GM12878 (cell line): ENCODE measurements around the gene CCBE1. TPM values are rescaled to one million over a fixed set of nuclear protein-coding genes. Genes with fewer than 3 reads are reported as not detected.

Source experiments
- ATAC-seq: fragments of 200-7000 bp; cut with Tn5 transposase; 3 replicates; pipeline ENCODE4 v1.9.1; 2020; ENCODE audit warnings: mild to moderate bottlenecking, moderate library complexity
- BruUV-seq: library from RNA; stranded (reverse); fragments of 400-500 nt; replicated peaks from 2 replicates; lab custom pipeline; 2021; lab: Mats Ljungman, UMichigan
- CTCF ChIA-PET: fragments of 300-600 bp; sonication (Branson Sonifier 250); formaldehyde crosslinking; extraction: SDS; loops from one replicate; lab custom pipeline; 2021; ENCODE audit warnings: inconsistent platforms; lab: Yijun Ruan, JAX
- POLR2A ChIA-PET: fragments of 350-600 bp; formaldehyde crosslinking; extraction: SDS; loops from one replicate; lab custom pipeline; 2021; ENCODE audit warnings: inconsistent platforms; lab: Charles Lee
- RAD21 ChIA-PET: fragments of 300-600 bp; sonication (Branson Sonifier 250); formaldehyde crosslinking; loops from one replicate; lab custom pipeline; 2023; ENCODE audit warnings: antibody characterized with exemption; ENCODE audit not compliant: unreplicated experiment; lab: Charles Lee
- SMC1A ChIA-PET: fragments of 300-600 bp; sonication (Branson Sonifier 250); formaldehyde crosslinking; loops from one replicate; lab custom pipeline; 2023; ENCODE audit not compliant: unreplicated experiment, uncharacterized antibody; lab: Charles Lee
- DNase-seq: peaks from one replicate; pipeline ENCODE4 v3.0.0-alpha.2; 2011; ENCODE audit warnings: low read depth, low spot score
- FAIRE-seq: peaks from 3 replicates; lab custom pipeline; 2011; peaks lifted over from hg19 to GRCh38; lab: Jason Lieb, UNC
- H2AFZ ChIP-seq: 2 replicates; pipeline ENCODE4 v1.6.0; 2011; ENCODE audit warnings: low read depth, low read length, control low read depth; ENCODE audit not compliant: control insufficient read depth
- H3K27ac ChIP-seq: 2 replicates; pipeline ENCODE4 v1.5.1; 2011; ENCODE audit warnings: control low read depth; ENCODE audit not compliant: control insufficient read depth, insufficient read depth
- H3K27me3 ChIP-seq, 2 experiments: replicated peaks in 1 of 2; 2 replicates each; pipeline versions ENCODE4 v1.6.0 to v1.6.1; 2011; ENCODE audit warnings: low read length in 1 of 2; ENCODE audit not compliant: control insufficient read depth in 2 of 2, insufficient read depth in 2 of 2
- H3K36me3 ChIP-seq, 2 experiments: 2 replicates each; pipeline ENCODE4 v1.5.1; 2011; ENCODE audit warnings: low read length in 1 of 2; ENCODE audit not compliant: control insufficient read depth in 2 of 2, insufficient read depth in 2 of 2
- H3K4me1 ChIP-seq: 2 replicates; pipeline ENCODE4 v1.6.1; 2011; ENCODE audit warnings: mild to moderate bottlenecking, low read length, moderate library complexity, mixed read lengths; ENCODE audit not compliant: control insufficient read depth, insufficient read depth
- H3K4me2 ChIP-seq: 2 replicates; pipeline ENCODE4 v1.6.0; 2011; ENCODE audit warnings: control low read depth; ENCODE audit not compliant: control insufficient read depth, insufficient read depth
- H3K4me3 ChIP-seq: fragments of 200-600 bp; sonication (generic); 2 replicates; pipeline ENCODE4 v1.5.1; 2016
- H3K79me2 ChIP-seq: 2 replicates; pipeline ENCODE4 v1.6.0; 2011; ENCODE audit warnings: low read length; ENCODE audit not compliant: control insufficient read depth, insufficient read depth
- H3K9ac ChIP-seq: 2 replicates; pipeline ENCODE4 v1.8.0; 2011; ENCODE audit warnings: low read length, control low read depth, mixed read lengths; ENCODE audit not compliant: control insufficient read depth, insufficient read depth
- H3K9me3 ChIP-seq: replicated peaks from 3 replicates; pipeline ENCODE4 v1.5.1; 2011; ENCODE audit warnings: mild to moderate bottlenecking, low read length; ENCODE audit not compliant: control insufficient read depth, insufficient read depth
- H4K20me1 ChIP-seq: 2 replicates; pipeline ENCODE4 v1.6.0; 2011; ENCODE audit not compliant: control insufficient read depth, insufficient read depth
- CREM ChIP-seq: IDR thresholded peaks from 2 replicates; pipeline ENCODE4 v1.6.1; 2014; ENCODE audit warnings: antibody characterized with exemption, low read depth
- EED ChIP-seq: sonication (generic); IDR thresholded peaks from 2 replicates; pipeline ENCODE4 v1.6.1; 2016; ENCODE audit warnings: antibody characterized with exemption, low read depth
- EP300 ChIP-seq, 2 experiments: fragments of 150-350 bp in 1 of 2; IDR thresholded peaks; 2 replicates each; pipeline ENCODE4 v1.6.1; 2011 to 2012; ENCODE audit warnings: low read depth in 2 of 2, low read length in 2 of 2, borderline replicate concordance in 1 of 2, improper control_type of control experiment in 1 of 2, inconsistent platforms in 1 of 2; ENCODE audit not compliant: control insufficient read depth in 1 of 2
- EZH2 ChIP-seq: IDR thresholded peaks from 2 replicates; pipeline ENCODE4 v1.6.1; 2012; ENCODE audit warnings: low read depth, mild to moderate bottlenecking, control low read depth, inconsistent platforms, low read length, borderline replicate concordance; ENCODE audit not compliant: control insufficient read depth
- MEF2A ChIP-seq: IDR thresholded peaks from 2 replicates; pipeline ENCODE4 v1.6.1; 2011; ENCODE audit warnings: low read depth, mild to moderate bottlenecking, low read length, moderate library complexity; ENCODE audit not compliant: insufficient read depth
- MXI1 ChIP-seq: fragments of 150-350 bp; IDR thresholded peaks from 2 replicates; pipeline ENCODE4 v1.6.1; 2011; ENCODE audit warnings: low read depth, mild to moderate bottlenecking, inconsistent platforms, low read length, improper control_type of control experiment
- MYB ChIP-seq: fragments of 150-350 bp; IDR thresholded peaks from 2 replicates; pipeline ENCODE4 v1.6.1; 2014; ENCODE audit warnings: mild to moderate bottlenecking, low read depth, low read length, borderline replicate concordance
- POU2F2 ChIP-seq: IDR thresholded peaks from 3 replicates; pipeline ENCODE4 v1.6.1; 2011; ENCODE audit warnings: low read depth, mild to moderate bottlenecking, low read length, borderline replicate concordance
- SREBF2 ChIP-seq: IDR thresholded peaks from 2 replicates; pipeline ENCODE4 v1.6.1; 2012; ENCODE audit warnings: mild to moderate bottlenecking, low read length
- YBX1 ChIP-seq: fragments of 450-650 bp; IDR thresholded peaks from 2 replicates; pipeline ENCODE4 v1.6.1; 2016; ENCODE audit warnings: antibody characterized with exemption
- ZBED1 ChIP-seq: IDR thresholded peaks from 2 replicates; pipeline ENCODE4 v1.6.1; 2016; ENCODE audit warnings: borderline replicate concordance
- WGBS: methylation state at CpG from one replicate; pipeline ENCODE4 v1.1.6; 2016; ENCODE audit warnings: low lambda C conversion rate; ENCODE audit not compliant: insufficient replicate concordance, insufficient coverage; ENCODE audit errors: missing lambda C conversion rate; 5-methylcytosine and 5-hydroxymethylcytosine counted together
- in situ Hi-C: fragments of 300-500 bp; cut with MboI; formaldehyde crosslinking; loops from 9 replicates; pipeline ENCODE4 v1.14.3; 2018; ENCODE audit warnings: mixed read lengths
- intact Hi-C: fragments of 100-400 bp; cut with micrococcal nuclease; formaldehyde crosslinking; loops from one replicate; pipeline ENCODE4 v1.14.2; 2022; ENCODE audit not compliant: unreplicated experiment
- polyA plus RNA-seq, 11 experiments: library from polyadenylated mRNA; depleted of rRNA in 4 of 11; unstranded in 6 of 11; stranded (reverse) in 5 of 11; fragments of >200 nt; fragmentation: Nextera tagmentation in 4 of 11; fragmentation: Illumina TruSeq in 1 of 11; extraction: Ambion mirVana in 4 of 11; extraction: Trizol in 1 of 11; gene quantifications; 1 replicate in 1 of 11; 2 replicates in 10 of 11; pipeline versions ENCODE4 v1.2.1 to v1.2.3, GENCODE V29; 2011 to 2016; ENCODE audit warnings: inconsistent platforms in 2 of 11, missing spikeins in 2 of 11, low read depth in 1 of 11
- total RNA-seq, 4 experiments: library from RNA; depleted of rRNA in 3 of 4; stranded (reverse); fragments of >200 nt in 3 of 4; fragmentation: Illumina TruSeq in 1 of 4; extraction: Trizol in 1 of 4; gene quantifications; 2 replicates each; pipeline versions ENCODE4 v1.2.1 to v1.2.3, GENCODE V29; 2013 to 2021
- TF ChIP-seq, protein P1 (sequence below): IDR thresholded peaks from 2 replicates; pipeline ENCODE4 v1.6.1; 2011; ENCODE audit warnings: mild to moderate bottlenecking, low read depth, low read length, moderate library complexity; ENCODE audit not compliant: insufficient replicate concordance
- TF ChIP-seq, protein P2 (sequence below): fragments of 450-650 bp; IDR thresholded peaks from 2 replicates; pipeline ENCODE4 v1.6.1; 2017; ENCODE audit warnings: mild to moderate bottlenecking, moderate library complexity
- TF ChIP-seq, protein P3 (sequence below): fragments of 450-650 bp; IDR thresholded peaks from 2 replicates; pipeline ENCODE4 v1.6.1; 2017; ENCODE audit warnings: mild to moderate bottlenecking, low read depth, inconsistent platforms; ENCODE audit not compliant: poor library complexity, severe bottlenecking

CCBE1 gene
- total and polyA plus RNA-seq, 10 of the 15 experiments (the other 5 are each of a cell fraction or from before 2014, with no cell fraction given) = 0.03 to 0.49 (median 0.04) TPM; not detected in 7

DNA sequence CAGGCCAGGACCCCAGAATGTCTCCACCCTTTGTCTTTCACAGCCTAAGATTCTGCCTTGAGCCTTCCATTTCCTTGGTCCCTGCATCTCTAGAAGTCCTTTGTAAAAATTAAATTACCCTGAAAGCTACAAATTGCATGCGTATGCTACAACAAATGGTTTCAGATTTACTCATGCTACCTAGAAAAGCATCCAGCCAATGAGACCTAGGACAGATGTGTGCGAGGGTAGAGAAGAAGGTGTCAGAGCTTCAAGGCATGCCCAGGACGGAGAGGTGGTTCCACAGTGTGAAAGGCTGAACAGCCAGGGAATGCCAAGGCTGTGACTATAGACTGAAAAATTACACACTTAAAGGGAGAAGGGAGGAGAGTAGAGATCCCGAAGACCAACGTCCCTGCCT is 40.2 kb downstream of the CCBE1 start:
- Histone ChIP-seq H3K27ac (no peak overlapping the region), H3K4me1 (no peaks in the 10 kb centered on the region), H2AFZ (no peak overlapping the region), H3K4me3 (no peak overlapping the region), H3K27me3 (no peaks in the 10 kb centered on the region; a peak in 2 of 4 replicates), H3K4me2 (no peak overlapping the region), H4K20me1 (no peaks in the 10 kb centered on the region), H3K9ac (no peak overlapping the region), H3K79me2 (no peaks in the 10 kb centered on the region), H3K9me3 (no peaks in the 10 kb centered on the region), H3K36me3 (no peaks in the 10 kb centered on the region)
- DNase-seq (no peak), ATAC-seq (peak; percentile 38; the same call in 2 of the 3 replicates), FAIRE-seq (no peak)
- CTCF ChIA-PET = interaction anchor here (1.4 kb wide), 2 partner anchors 15 to 22 kb away, joined by 3 to 4 read pairs; no protein-coding TSS in a partner anchor
- POLR2A ChIA-PET = no interaction called here
- no TSS peak for BruUV-seq
- intact Hi-C loops = no loop called here
- RAD21 ChIA-PET = no interaction called here
- 40% methylated on average over 5 of the region's 5 CpGs for WGBS
- TF ChIP-seq MYB = no peak
- TF ChIP-seq YBX1 = no peak
- TF ChIP-seq POU2F2 = no peak
- TF ChIP-seq, protein P1, sequence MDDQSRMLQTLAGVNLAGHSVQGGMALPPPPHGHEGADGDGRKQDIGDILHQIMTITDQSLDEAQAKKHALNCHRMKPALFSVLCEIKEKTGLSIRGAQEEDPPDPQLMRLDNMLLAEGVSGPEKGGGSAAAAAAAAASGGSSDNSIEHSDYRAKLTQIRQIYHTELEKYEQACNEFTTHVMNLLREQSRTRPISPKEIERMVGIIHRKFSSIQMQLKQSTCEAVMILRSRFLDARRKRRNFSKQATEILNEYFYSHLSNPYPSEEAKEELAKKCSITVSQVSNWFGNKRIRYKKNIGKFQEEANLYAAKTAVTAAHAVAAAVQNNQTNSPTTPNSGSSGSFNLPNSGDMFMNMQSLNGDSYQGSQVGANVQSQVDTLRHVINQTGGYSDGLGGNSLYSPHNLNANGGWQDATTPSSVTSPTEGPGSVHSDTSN = no peak
- no peak for TF ChIP-seq SREBF2
- TF ChIP-seq, protein P2, sequence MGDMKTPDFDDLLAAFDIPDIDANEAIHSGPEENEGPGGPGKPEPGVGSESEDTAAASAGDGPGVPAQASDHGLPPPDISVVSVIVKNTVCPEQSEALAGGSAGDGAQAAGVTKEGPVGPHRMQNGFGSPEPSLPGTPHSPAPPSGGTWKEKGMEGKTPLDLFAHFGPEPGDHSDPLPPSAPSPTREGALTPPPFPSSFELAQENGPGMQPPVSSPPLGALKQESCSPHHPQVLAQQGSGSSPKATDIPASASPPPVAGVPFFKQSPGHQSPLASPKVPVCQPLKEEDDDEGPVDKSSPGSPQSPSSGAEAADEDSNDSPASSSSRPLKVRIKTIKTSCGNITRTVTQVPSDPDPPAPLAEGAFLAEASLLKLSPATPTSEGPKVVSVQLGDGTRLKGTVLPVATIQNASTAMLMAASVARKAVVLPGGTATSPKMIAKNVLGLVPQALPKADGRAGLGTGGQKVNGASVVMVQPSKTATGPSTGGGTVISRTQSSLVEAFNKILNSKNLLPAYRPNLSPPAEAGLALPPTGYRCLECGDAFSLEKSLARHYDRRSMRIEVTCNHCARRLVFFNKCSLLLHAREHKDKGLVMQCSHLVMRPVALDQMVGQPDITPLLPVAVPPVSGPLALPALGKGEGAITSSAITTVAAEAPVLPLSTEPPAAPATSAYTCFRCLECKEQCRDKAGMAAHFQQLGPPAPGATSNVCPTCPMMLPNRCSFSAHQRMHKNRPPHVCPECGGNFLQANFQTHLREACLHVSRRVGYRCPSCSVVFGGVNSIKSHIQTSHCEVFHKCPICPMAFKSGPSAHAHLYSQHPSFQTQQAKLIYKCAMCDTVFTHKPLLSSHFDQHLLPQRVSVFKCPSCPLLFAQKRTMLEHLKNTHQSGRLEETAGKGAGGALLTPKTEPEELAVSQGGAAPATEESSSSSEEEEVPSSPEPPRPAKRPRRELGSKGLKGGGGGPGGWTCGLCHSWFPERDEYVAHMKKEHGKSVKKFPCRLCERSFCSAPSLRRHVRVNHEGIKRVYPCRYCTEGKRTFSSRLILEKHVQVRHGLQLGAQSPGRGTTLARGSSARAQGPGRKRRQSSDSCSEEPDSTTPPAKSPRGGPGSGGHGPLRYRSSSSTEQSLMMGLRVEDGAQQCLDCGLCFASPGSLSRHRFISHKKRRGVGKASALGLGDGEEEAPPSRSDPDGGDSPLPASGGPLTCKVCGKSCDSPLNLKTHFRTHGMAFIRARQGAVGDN = no peak
- no peak for TF ChIP-seq EZH2
- no peak for TF ChIP-seq CREM
- TF ChIP-seq MEF2A = no peak
- TF ChIP-seq, protein P3, sequence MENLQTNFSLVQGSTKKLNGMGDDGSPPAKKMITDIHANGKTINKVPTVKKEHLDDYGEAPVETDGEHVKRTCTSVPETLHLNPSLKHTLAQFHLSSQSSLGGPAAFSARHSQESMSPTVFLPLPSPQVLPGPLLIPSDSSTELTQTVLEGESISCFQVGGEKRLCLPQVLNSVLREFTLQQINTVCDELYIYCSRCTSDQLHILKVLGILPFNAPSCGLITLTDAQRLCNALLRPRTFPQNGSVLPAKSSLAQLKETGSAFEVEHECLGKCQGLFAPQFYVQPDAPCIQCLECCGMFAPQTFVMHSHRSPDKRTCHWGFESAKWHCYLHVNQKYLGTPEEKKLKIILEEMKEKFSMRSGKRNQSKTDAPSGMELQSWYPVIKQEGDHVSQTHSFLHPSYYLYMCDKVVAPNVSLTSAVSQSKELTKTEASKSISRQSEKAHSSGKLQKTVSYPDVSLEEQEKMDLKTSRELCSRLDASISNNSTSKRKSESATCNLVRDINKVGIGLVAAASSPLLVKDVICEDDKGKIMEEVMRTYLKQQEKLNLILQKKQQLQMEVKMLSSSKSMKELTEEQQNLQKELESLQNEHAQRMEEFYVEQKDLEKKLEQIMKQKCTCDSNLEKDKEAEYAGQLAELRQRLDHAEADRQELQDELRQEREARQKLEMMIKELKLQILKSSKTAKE = no peak
- no peak for TF ChIP-seq ZBED1
- TF ChIP-seq MXI1 = no peak
- no peak for TF ChIP-seq EED
- TF ChIP-seq EP300 (IDR thresholded peaks at IDR 0.05; ENCODE audit: borderline replicate concordance in 1 of 2, control insufficient read depth in 1 of 2, low read depth in 2 of 2, low read length in 2 of 2) = no peak
- in situ Hi-C loops = no loop called here
- SMC1A ChIA-PET = no interaction called here
